H1 (cell line): ENCODE results near the gene F10. TPM values are rescaled to one million over a fixed set of nuclear protein-coding genes. Genes with fewer than 3 reads are reported as not detected.

Source experiments
- CTCF ChIA-PET: fragments of 300-600 bp; sonication (Branson Sonifier 250); formaldehyde crosslinking; loops from one replicate; lab custom pipeline; 2021; ENCODE audit not compliant: partially characterized antibody; lab: Charles Lee
- POLR2A ChIA-PET: fragments of 300-600 bp; sonication (Branson Sonifier 250); formaldehyde crosslinking; loops from one replicate; lab custom pipeline; 2021; ENCODE audit warnings: inconsistent platforms; ENCODE audit not compliant: partially characterized antibody; lab: Charles Lee
- DNase-seq, 2 experiments: peaks; one replicate each; pipeline versions ENCODE4 v3.0.0 to v3.0.0-alpha.2; 2010 to 2022; ENCODE audit warnings: low spot score in 2 of 2, low read depth in 1 of 2, mixed read lengths in 1 of 2
- FAIRE-seq: peaks from 2 replicates; lab custom pipeline; 2011; peaks lifted over from hg19 to GRCh38; lab: Jason Lieb, UNC
- H2AFZ ChIP-seq: 2 replicates; pipeline ENCODE4 v1.8.1; 2012; ENCODE audit warnings: low read length, inconsistent platforms
- H2AK5ac ChIP-seq: 2 replicates; pipeline ENCODE4 v1.6.1; 2013; ENCODE audit warnings: low read depth, low read length
- H2BK120ac ChIP-seq: replicated peaks from 2 replicates; pipeline ENCODE3; 2013; ENCODE audit warnings: low read depth, low read length, inconsistent platforms
- H2BK12ac ChIP-seq: 2 replicates; pipeline ENCODE4 v1.6.1; 2013; ENCODE audit warnings: low read depth, low read length
- H2BK15ac ChIP-seq: 2 replicates; pipeline ENCODE4 v1.6.1; 2013; ENCODE audit warnings: low read length
- H2BK20ac ChIP-seq: 2 replicates; pipeline ENCODE4 v1.6.1; 2013; ENCODE audit warnings: low read length
- H2BK5ac ChIP-seq: 2 replicates; pipeline ENCODE4 v1.6.1; 2013; ENCODE audit warnings: low read depth, low read length
- H3K14ac ChIP-seq: 2 replicates; pipeline ENCODE4 v1.6.1; 2013; ENCODE audit warnings: inconsistent platforms; ENCODE audit not compliant: insufficient read length
- H3K18ac ChIP-seq: 2 replicates; pipeline ENCODE4 v1.6.1; 2013; ENCODE audit warnings: low read length; ENCODE audit errors: extremely low read depth
- H3K23ac ChIP-seq: 2 replicates; pipeline ENCODE4 v1.6.1; 2013; ENCODE audit warnings: inconsistent platforms; ENCODE audit not compliant: insufficient read length
- H3K23me2 ChIP-seq: 2 replicates; pipeline ENCODE4 v1.6.1; 2013; ENCODE audit warnings: low read depth, low read length
- H3K27ac ChIP-seq: 2 replicates; pipeline ENCODE4 v1.6.1; 2011; ENCODE audit warnings: low read depth, low read length, inconsistent platforms
- H3K27me3 ChIP-seq, 4 experiments: replicated peaks in 1 of 4; 1 replicate in 1 of 4; 2 replicates in 3 of 4; pipeline versions ENCODE4 v1.6.1 to v1.8.1; 2011 to 2013; ENCODE audit warnings: low read length in 3 of 4, mild to moderate bottlenecking in 3 of 4, inconsistent platforms in 2 of 4, mixed read lengths in 2 of 4, moderate library complexity in 1 of 4; ENCODE audit not compliant: control insufficient read depth in 3 of 4, insufficient read depth in 3 of 4; ENCODE audit errors: extremely low read depth in 1 of 4
- H3K36me3 ChIP-seq, 4 experiments: 2 replicates each; pipeline versions ENCODE4 v1.6.1 to v1.8.1; 2011 to 2013; ENCODE audit warnings: mild to moderate bottlenecking in 4 of 4, low read length in 3 of 4, moderate library complexity in 2 of 4, control low read depth in 1 of 4, inconsistent platforms in 1 of 4; ENCODE audit not compliant: insufficient read depth in 4 of 4, control insufficient read depth in 2 of 4
- H3K4ac ChIP-seq: replicated peaks from 2 replicates; pipeline ENCODE3; 2013; ENCODE audit warnings: low read length, low read depth, mixed read lengths, inconsistent platforms; ENCODE audit not compliant: insufficient read length
- H3K4me1 ChIP-seq, 4 experiments: replicated peaks in 1 of 4; 1 replicate in 1 of 4; 2 replicates in 3 of 4; pipeline versions ENCODE4 v1.6.1 to v1.8.1; 2011 to 2013; ENCODE audit warnings: low read length in 3 of 4, inconsistent platforms in 2 of 4, mixed read lengths in 1 of 4; ENCODE audit not compliant: insufficient read depth in 4 of 4, control insufficient read depth in 3 of 4
- H3K4me2 ChIP-seq, 2 experiments: 2 replicates each; pipeline versions ENCODE4 v1.6.1 to v1.8.1; 2011 to 2013; ENCODE audit warnings: low read depth in 2 of 2, low read length in 2 of 2, control low read depth in 1 of 2, inconsistent platforms in 1 of 2, mild to moderate bottlenecking in 1 of 2; ENCODE audit not compliant: insufficient read depth in 1 of 2
- H3K4me3 ChIP-seq, 4 experiments: fragments of 200-600, 300-600 bp in 1 of 4; sonication (generic), shearing (Covaris generic), sonication (Bioruptor Twin) in 1 of 4; 2 replicates each; pipeline versions ENCODE4 v1.5.1 to v1.8.1; 2011 to 2016; ENCODE audit warnings: low read length in 4 of 4, low read depth in 3 of 4, control low read depth in 2 of 4, inconsistent platforms in 2 of 4, mild to moderate bottlenecking in 2 of 4, mixed read lengths in 1 of 4, moderate library complexity in 1 of 4; ENCODE audit not compliant: insufficient read depth in 2 of 4; ENCODE audit errors: extremely low read depth in 1 of 4
- H3K56ac ChIP-seq: replicated peaks from 2 replicates; pipeline ENCODE3; 2013; ENCODE audit warnings: low read depth, mild to moderate bottlenecking, mixed read lengths, low read length, inconsistent platforms; ENCODE audit not compliant: insufficient read length
- H3K79me1 ChIP-seq: 2 replicates; pipeline ENCODE4 v1.6.1; 2013; ENCODE audit warnings: low read depth, low read length, control low read depth
- H3K79me2 ChIP-seq, 2 experiments: 2 replicates each; pipeline versions ENCODE4 v1.6.1 to v1.8.1; 2012 to 2013; ENCODE audit warnings: low read length in 2 of 2, mild to moderate bottlenecking in 2 of 2, inconsistent platforms in 1 of 2; ENCODE audit not compliant: insufficient read depth in 2 of 2, control insufficient read depth in 1 of 2
- H3K9ac ChIP-seq, 4 experiments: replicated peaks in 1 of 4; 1 replicate in 1 of 4; 2 replicates in 3 of 4; pipeline versions ENCODE4 v1.6.1 to v1.8.1; 2011 to 2013; ENCODE audit warnings: low read depth in 3 of 4, low read length in 3 of 4, control low read depth in 2 of 4, mild to moderate bottlenecking in 2 of 4, moderate library complexity in 2 of 4, inconsistent platforms in 1 of 4; ENCODE audit errors: extremely low read depth in 1 of 4
- H3K9me3 ChIP-seq, 2 experiments: 2 replicates each; pipeline versions ENCODE4 v1.6.1 to v1.8.1; 2012 to 2013; ENCODE audit warnings: mild to moderate bottlenecking in 2 of 2, moderate library complexity in 2 of 2, control low read depth in 1 of 2, inconsistent platforms in 1 of 2, low read depth in 1 of 2, low read length in 1 of 2, mixed read lengths in 1 of 2; ENCODE audit not compliant: insufficient read depth in 2 of 2
- H4K20me1 ChIP-seq, 2 experiments: replicated peaks in 1 of 2; 2 replicates each; pipeline versions ENCODE3 to v1.8.1; 2011 to 2013; ENCODE audit warnings: inconsistent platforms in 2 of 2, low read length in 2 of 2, mild to moderate bottlenecking in 1 of 2; ENCODE audit not compliant: insufficient read depth in 2 of 2, control insufficient read depth in 1 of 2
- H4K5ac ChIP-seq: 2 replicates; pipeline ENCODE4 v1.6.1; 2013; ENCODE audit warnings: low read length, low read depth, mixed read lengths, inconsistent platforms; ENCODE audit not compliant: insufficient read length
- H4K8ac ChIP-seq: 2 replicates; pipeline ENCODE4 v1.8.0; 2013; ENCODE audit warnings: mild to moderate bottlenecking, moderate library complexity, low read length, inconsistent platforms; ENCODE audit not compliant: insufficient read depth; ENCODE audit errors: extremely low read depth
- H4K91ac ChIP-seq: replicated peaks from 2 replicates; pipeline ENCODE3; 2013; ENCODE audit warnings: low read length, mixed read lengths, inconsistent platforms; ENCODE audit not compliant: insufficient read length
- ASH2L ChIP-seq: fragments of 200-600, 300-600 bp; sonication (generic); IDR thresholded peaks from one replicate; pipeline ENCODE4 v1.7.1; 2017; ENCODE audit warnings: low read length
- BACH1 ChIP-seq: IDR thresholded peaks from 2 replicates; pipeline ENCODE4 v1.6.1; 2012; ENCODE audit warnings: low read length, improper control_type of control experiment
- CHD2 ChIP-seq: IDR thresholded peaks from 2 replicates; pipeline ENCODE4 v1.6.1; 2012; ENCODE audit warnings: low read length, improper control_type of control experiment
- CREB1 ChIP-seq: IDR thresholded peaks from 2 replicates; pipeline ENCODE4 v1.6.1; 2012; ENCODE audit warnings: inconsistent platforms
- EGR1 ChIP-seq: IDR thresholded peaks from 2 replicates; pipeline ENCODE4 v1.6.1; 2011; ENCODE audit warnings: low read depth, low read length, borderline replicate concordance
- EP300 ChIP-seq, 2 experiments: IDR thresholded peaks; 1 replicate in 1 of 2; 2 replicates in 1 of 2; pipeline ENCODE4 v1.6.1; 2011 to 2012; ENCODE audit warnings: low read depth in 2 of 2, low read length in 2 of 2, mild to moderate bottlenecking in 2 of 2, borderline replicate concordance in 1 of 2, inconsistent platforms in 1 of 2, moderate library complexity in 1 of 2
- RAD21 ChIP-seq, 2 experiments: IDR thresholded peaks in 1 of 2; conservative IDR thresholded peaks in 1 of 2; 2 replicates each; pipeline ENCODE4 v1.6.1; 2011; ENCODE audit warnings: low read depth in 2 of 2, low read length in 2 of 2, improper control_type of control experiment in 1 of 2, inconsistent platforms in 1 of 2, mild to moderate bottlenecking in 1 of 2, moderate library complexity in 1 of 2
- SAP30 ChIP-seq: fragments of 300-600 bp; sonication (generic); IDR thresholded peaks from 2 replicates; pipeline ENCODE4 v1.7.1; 2012; ENCODE audit warnings: low read length, moderate library complexity, mild to moderate bottlenecking, inconsistent platforms; ENCODE audit not compliant: insufficient read depth, insufficient replicate concordance
- SIRT6 ChIP-seq: IDR thresholded peaks from one replicate; pipeline ENCODE4 v1.7.1; 2012; ENCODE audit warnings: low read length, inconsistent platforms
- TCF12 ChIP-seq: IDR thresholded peaks from 2 replicates; pipeline ENCODE4 v1.6.1; 2011; ENCODE audit warnings: low read depth, mild to moderate bottlenecking, low read length
- YY1 ChIP-seq: IDR thresholded peaks from 2 replicates; pipeline ENCODE4 v1.6.1; 2011; ENCODE audit warnings: low read depth, mild to moderate bottlenecking, low read length
- WGBS, 2 experiments: shearing (Covaris generic) in 1 of 2; methylation state at CpG; one replicate each; pipeline versions ENCODE4 v1.1.6 to v1.1.7; 2013 to 2015; ENCODE audit warnings: low lambda C conversion rate in 2 of 2, mixed read lengths in 2 of 2, inconsistent platforms in 1 of 2, low coverage in 1 of 2, missing lambda C conversion rate in 1 of 2; ENCODE audit not compliant: insufficient replicate concordance in 2 of 2, insufficient coverage in 1 of 2, insufficient read length in 1 of 2; ENCODE audit errors: extremely low coverage in 1 of 2, missing lambda C conversion rate in 1 of 2; 5-methylcytosine and 5-hydroxymethylcytosine counted together
- polyA plus RNA-seq, 7 experiments: library from polyadenylated mRNA; depleted of rRNA in 3 of 7; stranded (reverse) in 5 of 7; unstranded in 2 of 7; fragments of >200 nt in 5 of 7; fragments of 200-250 nt in 2 of 7; gene quantifications; 1 replicate in 5 of 7; 2 replicates in 1 of 7; 4 replicates in 1 of 7; pipeline versions ENCODE4 v1.2.1 to v1.2.3, GENCODE V29; 2011 to 2013; ENCODE audit warnings: missing spikeins in 2 of 7, mixed read lengths in 2 of 7
- total RNA-seq: library from RNA; stranded (reverse); fragmentation: NEBNext Ultra II Directional; extraction: Animal tissue kit (Norgen Biotek cat#: 25700); gene quantifications from 2 replicates; pipeline ENCODE4 v1.2.1, GENCODE V29; 2021
- TF ChIP-seq, protein P1 (sequence below): IDR thresholded peaks from 2 replicates; pipeline ENCODE4 v1.6.1; 2012; ENCODE audit warnings: inconsistent platforms

The F10 gene
- total and polyA plus RNA-seq, 2 of the 8 experiments (the other 6 are each of a cell fraction or from before 2014, with no cell fraction given): 2.0 to 4.2 TPM

DNA sequence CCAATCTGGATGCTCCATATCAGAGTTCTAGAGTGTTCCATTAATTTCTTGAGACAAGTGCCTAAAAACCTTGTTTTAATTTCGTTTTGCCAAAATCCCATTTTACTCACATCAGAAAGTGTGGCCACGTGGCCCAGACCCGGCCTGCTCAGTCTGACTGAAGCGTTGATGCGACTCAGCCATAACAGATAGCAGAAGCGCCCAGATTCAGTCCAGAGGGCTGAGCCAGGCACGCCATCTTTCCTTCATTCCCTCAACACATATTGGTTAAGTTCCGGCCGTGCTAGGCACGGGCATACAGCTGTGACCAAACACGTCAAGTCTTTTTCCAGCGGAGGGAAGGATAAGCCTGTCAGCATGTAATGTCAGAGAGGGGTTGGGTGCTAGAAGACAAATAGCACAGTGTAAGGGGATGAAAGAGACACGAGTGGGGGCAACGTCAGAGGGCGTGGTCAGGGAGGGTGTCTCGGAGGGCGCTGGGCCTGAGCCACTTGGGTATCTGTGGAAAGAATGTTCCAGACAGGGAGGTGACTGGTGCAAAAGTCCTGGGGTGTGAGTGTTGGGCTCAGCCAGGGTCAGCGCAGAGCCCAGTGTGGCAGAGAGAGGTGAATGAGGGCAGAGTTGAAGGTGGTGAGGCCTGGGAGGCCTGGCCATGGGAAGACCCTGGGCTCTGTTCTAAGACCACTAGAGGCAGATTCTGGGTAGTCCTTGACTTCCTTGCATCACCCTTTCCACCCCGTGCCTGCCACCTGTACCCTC, 3.1 kb downstream of the F10 start:
- Histone ChIP-seq H3K4ac (no peak overlapping the region), H2BK120ac (no peak overlapping the region)
- FAIRE-seq: no peak
- TF ChIP-seq, protein P1, sequence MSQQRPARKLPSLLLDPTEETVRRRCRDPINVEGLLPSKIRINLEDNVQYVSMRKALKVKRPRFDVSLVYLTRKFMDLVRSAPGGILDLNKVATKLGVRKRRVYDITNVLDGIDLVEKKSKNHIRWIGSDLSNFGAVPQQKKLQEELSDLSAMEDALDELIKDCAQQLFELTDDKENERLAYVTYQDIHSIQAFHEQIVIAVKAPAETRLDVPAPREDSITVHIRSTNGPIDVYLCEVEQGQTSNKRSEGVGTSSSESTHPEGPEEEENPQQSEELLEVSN: no peak
- TF ChIP-seq CHD2 (no peak), YY1 (no peak), TCF12 (no peak), ASH2L (no peak), CREB1 (no peak), EGR1 (no peak), BACH1 (no peak), RAD21 (IDR thresholded peaks at IDR 0.05 in 1 of 2, conservative IDR thresholded peaks at IDR 0.05 in 1 of 2; ENCODE audit: low read depth in 2 of 2, low read length in 2 of 2) (no peak), EP300 (IDR thresholded peaks at IDR 0.05; ENCODE audit: borderline replicate concordance in 1 of 2, low read depth in 2 of 2, low read length in 2 of 2) (no peak), SAP30 (no peak), SIRT6 (no peak)

More for the DNA sequence above, 3.1 kb downstream of the F10 start:
- no peaks in the 10 kb centered on the region for H3K79me2 ChIP-seq
- H3K9me3 ChIP-seq: no peaks in the 10 kb centered on the region
- H4K8ac ChIP-seq: no peak overlapping the region
- no peak overlapping the region for H3K14ac ChIP-seq
- no peak overlapping the region for H3K56ac ChIP-seq
- no peak overlapping the region for H3K18ac ChIP-seq
- no peak overlapping the region for H2AK5ac ChIP-seq
- no peak overlapping the region for H3K27ac ChIP-seq
- no peaks in the 10 kb centered on the region for H3K79me1 ChIP-seq
- no peak overlapping the region for H3K4me3 ChIP-seq
- DNase-seq: no peak
- H3K27me3 ChIP-seq: no peaks in the 10 kb centered on the region
- H3K23me2 ChIP-seq: no peaks in the 10 kb centered on the region
- H2AFZ ChIP-seq: no peak overlapping the region
- ChIA-PET CTCF (interaction anchor here (1.0 to 3.0 kb wide), 6 partner anchors 11 to 189 kb away, joined by 3 to 13 read pairs (median 4); no protein-coding TSS in a partner anchor), POLR2A (interaction anchor here (1.2 kb wide), 1 partner anchor 15 kb away, joined by 3 read pairs; no protein-coding TSS in a partner anchor)
- H3K23ac ChIP-seq: no peak overlapping the region
- no peak overlapping the region for H3K4me2 ChIP-seq
- H2BK15ac ChIP-seq: 0 out of 2 replicates have a peak overlapping the region, but pooled peaks have one; percentile 12
- peaks cover 0 to 15% (median 9%) of the 10 kb centered on the region in 4 experiments; a peak in 6 of 7 replicates for H3K4me1 ChIP-seq
- no peak overlapping the region for H4K5ac ChIP-seq
- H2BK20ac ChIP-seq: no peak overlapping the region
- no peak overlapping the region for H4K91ac ChIP-seq
- H2BK12ac ChIP-seq: no peak overlapping the region
- no peaks in the 10 kb centered on the region for H4K20me1 ChIP-seq
- WGBS, 2 experiments: 91% methylated on average over 19 of the region's 19 CpGs; no CpG with 5 or more reads in 1 of the 2 experiments
- H3K9ac ChIP-seq: no peak overlapping the region
- no peaks in the 10 kb centered on the region for H3K36me3 ChIP-seq
- no peak overlapping the region for H2BK5ac ChIP-seq
